ENCODE measurements around the gene CCDC6.
A peak's percentile ranks its signal among the peaks of the same experiment; 100 is the strongest.

Gene CCDC6

DNA sequence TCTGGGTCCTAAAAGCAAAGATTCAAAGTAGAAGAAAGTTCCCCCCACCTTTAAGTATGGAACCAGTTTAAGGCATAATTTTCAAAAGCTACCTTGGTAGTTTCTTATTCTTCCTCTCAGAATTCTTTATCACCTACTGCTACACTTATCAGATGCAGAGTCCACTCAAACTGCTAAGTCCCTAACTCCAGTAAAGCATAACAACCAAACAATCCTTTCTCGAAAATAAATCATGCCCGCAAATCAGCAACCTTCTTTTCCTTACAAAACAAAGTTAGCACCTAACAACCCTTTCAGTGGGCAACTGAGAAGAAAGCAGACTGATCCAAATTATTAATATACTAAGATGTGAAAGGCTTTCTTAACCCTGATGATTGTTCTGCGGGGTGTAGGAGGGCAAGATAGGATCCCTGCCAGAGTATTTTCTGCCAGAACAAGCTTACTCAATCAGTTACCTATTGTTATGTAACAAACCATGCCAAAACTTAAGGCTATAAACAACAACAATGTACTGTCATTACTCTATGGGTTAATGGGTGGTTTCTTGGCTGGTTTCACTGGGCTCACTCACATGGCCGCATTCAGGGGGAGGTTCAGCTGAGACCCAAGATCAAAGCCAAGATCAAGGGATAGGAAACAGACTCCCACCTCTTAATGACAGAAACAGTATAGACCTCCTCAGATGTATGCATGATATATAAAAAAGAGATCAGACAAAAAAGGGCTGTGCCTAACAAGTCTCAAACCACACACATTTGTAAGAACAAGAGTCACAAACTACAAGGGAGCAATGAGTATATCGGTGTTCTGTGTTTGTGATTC lies 42.0 kb downstream of the CCDC6 start:
- in situ Hi-C loops (cut with MboI; ENCODE audit: low pct_unique_long_range_greater_than_20kb, low sequenced_read_pairs) = no loop called here
- DNase-seq = no peak

DNA sequence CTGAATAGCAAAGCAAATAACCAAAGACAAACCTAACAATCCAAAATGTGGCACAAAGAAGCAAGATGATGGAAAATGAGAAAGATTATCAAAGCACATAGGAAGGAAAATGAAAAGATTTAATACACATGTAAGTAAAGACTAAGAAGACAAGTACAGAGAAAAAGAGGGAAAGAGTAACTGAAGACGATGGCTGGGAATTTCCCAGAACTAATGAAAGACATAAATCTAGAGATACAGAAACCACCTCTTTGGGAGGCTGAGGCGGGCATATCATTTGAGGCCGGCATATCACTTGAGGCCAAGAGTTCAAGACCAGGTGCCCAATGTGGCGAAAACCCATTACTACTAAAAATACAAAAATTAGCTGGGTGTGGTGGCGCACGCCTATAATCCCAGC lies 46.8 kb downstream of the CCDC6 start:
- in situ Hi-C loops (cut with MboI; ENCODE audit: low pct_unique_long_range_greater_than_20kb, low sequenced_read_pairs) = no loop called here
- DNase-seq = no peak

DNA sequence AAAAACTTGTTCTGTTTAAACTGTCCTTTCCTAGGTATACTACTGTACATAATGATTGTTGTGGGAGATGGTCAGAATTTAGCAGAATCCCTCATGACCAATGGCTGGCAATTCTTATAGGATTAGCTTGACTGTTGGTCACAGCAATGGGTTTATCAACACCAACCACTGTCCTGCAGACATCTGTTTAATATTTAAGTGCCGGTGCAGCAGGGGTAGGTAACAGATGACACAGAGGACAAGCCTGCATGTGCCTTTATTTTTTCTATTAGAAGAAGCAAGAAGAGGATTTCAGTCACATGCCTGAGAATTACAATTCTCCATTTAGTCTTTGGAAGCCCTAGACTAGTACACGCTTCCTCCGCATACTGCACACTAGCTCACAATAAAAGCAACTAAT lies 48.4 kb downstream of the CCDC6 start:
- DNase-seq = no peak
- in situ Hi-C loops (cut with MboI; ENCODE audit: low pct_unique_long_range_greater_than_20kb, low sequenced_read_pairs) = no loop called here

DNA sequence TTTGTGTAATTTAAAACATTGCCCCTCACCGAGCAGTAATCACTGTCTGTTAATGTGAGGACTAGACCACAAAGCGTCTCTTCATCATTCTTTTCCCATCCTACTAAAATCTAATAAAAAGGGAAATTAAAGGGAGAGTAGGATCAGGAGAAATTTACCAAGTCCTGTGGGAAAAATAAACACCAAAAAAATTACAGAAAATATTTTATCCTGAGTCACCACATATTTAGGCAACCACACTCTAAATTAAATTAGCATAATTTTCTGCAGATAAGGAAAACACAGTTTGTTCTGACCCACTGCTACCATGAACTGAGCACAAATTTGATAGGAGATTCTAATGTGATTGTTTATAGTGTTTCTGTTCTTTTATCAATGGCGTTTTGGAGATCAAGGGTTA lies 49.3 kb downstream of the CCDC6 start:
- in situ Hi-C loops (cut with MboI; ENCODE audit: low pct_unique_long_range_greater_than_20kb, low sequenced_read_pairs) = no loop called here
- no peak for DNase-seq

DNA sequence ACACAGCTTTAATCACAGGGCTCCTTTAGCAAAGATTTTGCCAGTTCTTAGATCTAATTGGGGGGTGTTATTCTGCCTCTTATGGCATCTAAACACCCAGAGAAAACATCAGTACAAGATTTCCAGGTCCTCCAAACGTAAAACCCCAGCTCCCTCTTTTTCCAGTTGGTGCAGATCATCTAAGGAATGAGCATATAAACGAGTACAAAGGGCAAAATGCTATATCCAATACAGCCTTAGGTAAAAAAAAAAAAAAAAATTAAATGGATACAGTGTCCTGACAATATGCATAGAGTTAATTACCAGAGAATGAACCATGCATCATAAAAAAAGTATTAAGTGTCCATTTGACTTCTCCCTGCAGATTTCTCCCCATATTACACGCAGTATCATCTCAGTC lies 50.3 kb downstream of the CCDC6 start:
- in situ Hi-C loops (cut with MboI; ENCODE audit: low pct_unique_long_range_greater_than_20kb, low sequenced_read_pairs) = no loop called here
- no peak for DNase-seq

DNA sequence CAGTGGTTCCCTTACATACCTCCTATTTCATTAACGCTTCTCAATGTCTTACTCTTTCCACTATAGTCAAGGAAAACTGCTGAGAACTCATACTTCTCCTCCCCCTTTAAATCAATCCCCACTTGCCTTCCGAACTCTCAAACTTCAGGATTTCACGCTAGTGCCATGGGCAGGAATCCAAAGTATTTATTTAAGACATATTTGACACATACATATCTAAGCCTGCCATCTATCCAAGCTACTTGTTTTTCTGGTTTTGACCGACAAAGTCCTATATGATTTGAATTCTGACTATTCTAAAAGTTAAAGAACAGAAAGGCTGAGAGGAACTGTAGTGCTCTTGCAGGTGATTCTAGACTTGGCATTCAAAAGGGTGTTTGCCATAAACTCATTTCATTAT lies 51.8 kb downstream of the CCDC6 start:
- no peak for DNase-seq
- in situ Hi-C loops (cut with MboI; ENCODE audit: low pct_unique_long_range_greater_than_20kb, low sequenced_read_pairs) = no loop called here

DNA sequence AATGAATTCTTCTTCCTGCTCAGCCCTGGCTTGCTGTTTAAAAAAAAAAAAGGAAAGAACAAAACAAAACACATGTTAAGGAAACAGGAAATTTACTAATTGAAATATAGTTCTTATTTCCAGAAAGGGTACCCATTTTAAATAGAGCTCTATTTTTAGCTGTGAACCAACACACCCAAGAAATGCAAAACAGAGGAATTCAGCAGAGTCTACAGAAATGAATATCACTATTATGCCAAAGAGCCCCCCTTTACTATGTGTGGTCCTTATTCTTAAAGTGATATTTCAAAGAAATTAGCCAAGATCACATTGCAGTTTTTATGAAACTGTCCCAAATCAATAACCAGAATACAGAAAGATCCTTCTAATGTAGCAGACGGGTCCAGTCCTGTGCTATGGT lies 53.7 kb downstream of the CCDC6 start:
- in situ Hi-C loops (cut with MboI; ENCODE audit: low pct_unique_long_range_greater_than_20kb, low sequenced_read_pairs) = no loop called here
- no peak for DNase-seq

DNA sequence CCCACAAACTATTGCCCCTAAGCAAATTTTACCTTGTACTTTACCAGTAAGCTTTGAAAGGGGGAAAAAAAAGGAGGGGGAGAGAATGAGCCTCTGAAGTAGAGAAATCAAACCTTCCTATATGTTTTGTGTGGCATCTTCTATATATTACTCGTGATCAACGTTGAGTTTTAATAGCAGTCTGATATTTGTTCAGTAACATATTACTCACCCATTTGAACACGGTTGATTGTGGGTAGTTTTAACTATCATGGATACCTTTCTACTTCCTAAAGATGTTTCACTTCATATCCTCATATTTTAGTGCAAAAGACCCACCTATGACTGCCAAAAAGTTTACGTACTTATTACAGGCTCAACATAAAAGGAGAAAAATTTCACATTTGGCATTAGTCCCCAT lies 54.5 kb downstream of the CCDC6 start:
- in situ Hi-C loops (cut with MboI; ENCODE audit: low pct_unique_long_range_greater_than_20kb, low sequenced_read_pairs) = no loop called here
- no peak for DNase-seq

DNA sequence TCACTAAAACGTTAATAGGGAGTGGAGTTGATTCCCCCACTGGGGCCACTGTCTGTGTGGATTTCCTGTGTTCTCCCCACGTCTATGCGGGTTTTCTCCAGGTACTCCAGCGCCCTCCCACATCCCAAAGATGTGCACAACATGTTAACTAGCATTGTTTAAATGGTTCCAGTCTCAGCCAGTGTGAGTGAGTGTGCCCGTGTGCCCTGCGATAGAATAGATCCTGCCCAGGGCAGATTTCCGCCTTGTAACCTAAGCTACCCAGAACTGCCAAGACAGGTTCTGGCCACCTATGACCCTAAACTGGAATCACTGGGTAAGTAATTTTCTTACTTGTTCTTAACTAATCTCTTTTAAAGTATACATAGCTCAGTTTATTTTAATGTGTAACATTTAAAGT lies 58.5 kb downstream of the CCDC6 start:
- in situ Hi-C loops (cut with MboI; ENCODE audit: low pct_unique_long_range_greater_than_20kb, low sequenced_read_pairs) = no loop called here
- DNase-seq = no peak

DNA sequence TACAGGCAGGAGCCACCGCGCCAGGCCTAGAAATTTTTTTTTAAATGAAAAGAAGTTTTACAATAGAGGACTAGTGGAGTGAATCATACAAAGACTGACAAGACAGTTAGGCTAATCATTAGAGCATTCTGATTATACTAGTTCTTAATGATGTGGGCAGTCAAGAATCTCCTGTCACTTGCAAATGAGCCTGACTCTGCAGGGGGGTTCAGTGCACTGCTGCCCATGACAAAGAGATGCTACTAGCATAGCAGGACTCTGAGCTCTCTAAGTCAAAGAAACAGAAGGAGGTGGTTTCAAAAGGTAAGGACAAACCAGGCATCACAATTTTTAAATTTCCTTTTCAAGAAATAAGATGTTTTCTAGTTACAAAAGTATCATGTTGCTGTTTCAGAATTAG lies 59.0 kb downstream of the CCDC6 start:
- no peak for DNase-seq
- in situ Hi-C loops (cut with MboI; ENCODE audit: low pct_unique_long_range_greater_than_20kb, low sequenced_read_pairs) = no loop called here

DNA sequence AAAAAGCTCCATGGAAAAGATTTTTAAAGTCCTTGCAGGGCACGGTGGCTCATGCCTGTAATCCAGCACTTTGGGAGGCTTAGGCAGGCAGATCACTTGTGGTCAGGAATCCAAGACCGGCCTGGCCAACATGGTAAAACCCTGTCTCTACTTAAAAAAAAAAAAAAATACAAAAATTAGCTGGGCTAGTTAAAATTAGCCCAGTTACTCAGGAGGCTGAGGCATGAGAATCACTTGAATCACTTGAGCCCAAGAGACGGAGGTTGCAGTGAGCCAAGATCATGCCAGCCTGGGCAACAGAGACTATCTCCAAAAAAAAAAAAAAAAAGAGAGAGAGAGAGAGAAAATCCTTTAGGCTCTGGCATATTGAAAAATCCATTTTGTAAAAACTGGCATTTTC lies 61.9 kb downstream of the CCDC6 start:
- in situ Hi-C loops (cut with MboI; ENCODE audit: low pct_unique_long_range_greater_than_20kb, low sequenced_read_pairs) = no loop called here

DNA sequence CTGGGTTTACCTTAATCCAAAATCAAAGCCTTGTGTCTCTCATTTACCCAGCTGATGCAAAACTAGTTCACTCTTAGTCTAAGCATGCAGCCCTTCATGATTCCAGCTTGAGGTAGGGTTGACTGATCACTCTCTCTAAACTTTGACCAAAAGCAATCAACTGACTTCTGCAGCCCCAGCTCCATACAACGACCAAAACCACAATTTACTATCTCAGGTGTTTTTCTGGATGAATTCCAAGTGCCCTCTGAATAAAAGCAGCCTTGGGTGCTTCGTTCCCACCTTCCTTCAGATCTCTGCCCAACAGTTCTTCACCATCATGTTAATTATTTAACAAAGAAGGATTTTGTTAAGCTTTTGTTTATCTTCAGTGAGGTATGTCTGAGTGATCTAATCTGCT lies 62.6 kb downstream of the CCDC6 start:
- in situ Hi-C loops (cut with MboI; ENCODE audit: low pct_unique_long_range_greater_than_20kb, low sequenced_read_pairs) = no loop called here
- no peak for DNase-seq

More for the DNA sequence above, 61.9 kb downstream of the CCDC6 start:
- no peak for DNase-seq

DNA sequence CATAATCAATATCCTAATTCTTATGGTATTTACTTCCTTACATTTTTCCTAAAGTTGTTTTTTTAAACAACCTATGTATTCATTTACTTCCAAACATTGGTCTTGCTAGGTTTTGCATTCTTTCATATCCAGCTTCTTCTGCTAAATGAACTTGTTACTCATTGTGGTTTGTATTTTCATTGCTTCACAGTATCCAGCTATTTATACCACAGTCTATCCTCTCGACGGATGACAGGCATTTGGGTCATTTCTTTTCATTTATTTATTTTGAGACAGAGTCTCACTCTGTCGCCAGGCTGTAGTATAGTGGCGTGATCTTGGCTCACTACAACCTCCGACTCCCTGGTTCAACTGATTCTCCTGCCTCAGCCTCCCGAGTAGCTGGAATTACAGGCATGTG lies 66.8 kb downstream of the CCDC6 start:
- in situ Hi-C loops (cut with MboI; ENCODE audit: low pct_unique_long_range_greater_than_20kb, low sequenced_read_pairs) = no loop called here

DNA sequence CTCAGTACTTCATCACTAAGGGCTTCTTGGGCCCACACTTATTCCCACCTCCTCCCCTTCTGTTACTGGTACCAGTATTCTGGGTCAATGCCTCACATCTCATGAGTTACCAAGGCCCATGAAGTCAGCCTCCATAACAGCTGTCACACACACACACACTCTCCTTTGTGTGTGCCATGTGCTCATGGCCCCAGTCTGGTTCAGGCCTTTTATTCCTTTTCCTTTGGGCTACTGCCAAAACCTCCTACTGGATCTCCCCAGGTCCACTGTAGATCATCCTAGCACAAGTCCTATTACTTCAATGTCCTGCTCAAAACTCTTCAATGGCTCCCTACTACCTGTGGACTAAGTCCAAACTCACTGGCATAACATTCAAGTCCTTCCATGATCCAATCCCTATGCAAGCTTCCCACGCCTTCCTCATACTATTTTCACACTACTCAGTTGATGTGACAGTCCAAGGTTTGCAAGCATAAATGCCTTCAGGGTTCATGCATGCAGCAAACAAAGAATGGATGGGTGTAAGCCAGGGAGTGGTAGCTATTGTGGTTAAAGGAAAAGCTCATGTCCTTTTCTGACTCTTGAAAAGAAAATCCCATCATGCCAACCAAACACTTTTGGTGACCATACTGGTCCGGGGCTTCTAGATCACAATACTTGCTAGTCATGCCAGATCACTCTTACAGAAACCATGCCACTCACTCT lies 68.1 kb downstream of the CCDC6 start:
- DNase-seq = no peak
- in situ Hi-C loops (cut with MboI; ENCODE audit: low pct_unique_long_range_greater_than_20kb, low sequenced_read_pairs) = no loop called here

More for the DNA sequence above, 66.8 kb downstream of the CCDC6 start:
- DNase-seq = no peak

DNA sequence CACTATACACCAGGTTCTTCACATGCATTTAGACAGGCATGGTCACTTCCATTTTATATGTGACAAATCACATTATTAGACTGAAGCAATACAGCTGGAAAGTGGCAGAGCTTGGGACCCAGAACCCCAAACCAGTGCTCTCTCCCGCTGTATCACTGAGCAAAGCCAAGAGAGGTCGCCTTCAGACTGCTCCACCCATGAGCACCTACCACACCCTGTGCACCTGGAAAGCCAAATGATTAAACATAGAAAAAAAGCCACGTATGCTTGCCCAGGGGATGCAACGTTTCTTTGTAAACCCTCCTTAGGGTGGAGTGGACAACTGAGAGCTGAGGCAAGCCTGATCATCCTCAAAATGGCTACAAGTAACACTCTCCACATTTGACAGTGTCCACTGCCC lies 72.5 kb downstream of the CCDC6 start:
- in situ Hi-C loops (cut with MboI; ENCODE audit: low pct_unique_long_range_greater_than_20kb, low sequenced_read_pairs) = no loop called here
- DNase-seq = no peak

DNA sequence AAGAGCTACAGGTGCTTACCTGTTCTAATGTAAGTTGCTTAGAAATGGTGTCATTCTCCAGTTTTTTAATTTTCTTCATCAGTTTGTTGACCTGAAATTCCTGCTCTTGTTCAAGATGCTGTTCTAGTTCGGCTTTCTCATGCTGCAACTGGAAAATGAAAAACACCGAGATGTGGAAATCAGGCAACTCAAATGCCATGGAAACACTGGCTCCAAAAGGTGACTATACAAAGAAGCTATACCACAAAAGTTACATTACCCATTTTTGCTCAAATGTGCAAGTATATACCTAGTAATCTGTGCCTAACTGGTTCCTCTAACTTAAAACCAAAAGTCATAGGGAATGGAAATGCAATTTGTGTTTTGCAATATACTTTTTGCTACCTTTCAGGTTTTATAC lies 73.8 kb downstream of the CCDC6 start:
- no peak for DNase-seq
- in situ Hi-C loops (cut with MboI; ENCODE audit: low pct_unique_long_range_greater_than_20kb, low sequenced_read_pairs) = no loop called here

DNA sequence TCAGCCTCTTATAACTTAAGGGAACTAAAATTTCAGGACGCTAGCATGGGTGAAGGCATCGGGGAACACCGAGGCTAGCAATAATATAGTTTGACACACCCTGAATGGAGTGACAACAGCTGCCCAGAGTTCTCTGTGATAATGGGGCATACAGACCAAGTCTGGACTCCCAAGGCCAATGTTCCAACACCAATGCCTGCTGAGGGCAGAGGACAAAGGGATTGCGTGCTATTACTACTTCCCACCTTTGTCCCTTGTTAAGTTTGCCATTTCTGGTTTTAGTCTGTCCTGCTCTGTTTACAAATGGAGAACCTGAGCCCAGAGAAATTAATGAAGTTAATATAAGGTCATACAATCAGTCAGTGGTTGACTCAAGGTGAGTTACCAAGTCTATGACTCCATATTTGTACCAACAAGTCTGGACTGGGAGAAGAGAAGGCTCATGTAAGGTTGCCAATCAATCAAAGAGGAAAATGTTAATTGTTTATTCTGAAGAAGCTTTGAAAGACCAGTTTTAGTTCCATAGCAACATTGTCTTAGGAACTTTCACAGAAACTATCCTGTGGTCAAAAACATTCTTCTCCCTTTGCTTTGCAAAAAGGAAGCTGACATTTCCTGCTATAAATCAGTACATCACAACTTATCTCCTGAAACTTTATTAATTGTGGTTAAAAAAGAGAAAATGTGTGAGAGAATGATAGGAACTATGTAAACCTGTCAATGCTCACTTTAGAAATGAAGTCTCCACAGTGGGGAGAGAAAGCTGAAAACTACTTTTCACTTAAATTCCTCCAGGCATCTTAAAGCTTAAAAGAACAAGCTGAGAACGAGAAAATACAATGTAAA lies 74.5 kb downstream of the CCDC6 start:
- peak; percentile 78 for DNase-seq
- in situ Hi-C loops (cut with MboI; ENCODE audit: low pct_unique_long_range_greater_than_20kb, low sequenced_read_pairs) = no loop called here

DNA sequence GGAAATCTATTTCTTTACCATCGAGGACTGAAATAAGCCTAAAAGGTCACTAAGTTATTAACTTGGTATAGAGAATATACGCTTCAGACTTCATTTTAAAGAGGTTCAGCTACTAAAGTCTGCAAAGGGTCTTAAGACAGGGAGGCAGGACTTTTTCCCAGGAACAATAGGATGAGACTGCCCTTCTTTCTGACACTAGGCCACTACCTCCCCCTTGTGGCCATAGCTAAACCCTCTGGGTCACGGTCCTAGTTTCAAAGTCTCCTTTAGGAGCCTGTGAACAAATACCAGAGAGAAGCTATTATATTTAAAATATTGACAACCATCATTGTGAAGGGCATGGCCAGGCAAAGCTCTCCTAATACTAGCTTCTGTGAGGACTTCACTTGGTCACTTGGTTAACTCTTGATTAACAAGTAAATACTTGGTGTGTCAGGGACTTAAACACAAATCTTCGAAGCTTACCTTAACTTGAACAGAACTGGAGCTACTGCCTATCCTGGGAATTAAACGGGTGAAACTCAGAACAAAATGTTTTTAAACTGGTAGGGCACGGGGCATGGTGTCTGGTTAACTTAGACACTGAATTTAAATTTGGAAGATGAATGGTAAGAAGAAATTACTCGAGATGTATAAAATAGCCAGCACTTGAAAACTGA lies 75.6 kb downstream of the CCDC6 start:
- in situ Hi-C loops (cut with MboI; ENCODE audit: low pct_unique_long_range_greater_than_20kb, low sequenced_read_pairs) = no loop called here
- DNase-seq = peak; percentile 69

DNA sequence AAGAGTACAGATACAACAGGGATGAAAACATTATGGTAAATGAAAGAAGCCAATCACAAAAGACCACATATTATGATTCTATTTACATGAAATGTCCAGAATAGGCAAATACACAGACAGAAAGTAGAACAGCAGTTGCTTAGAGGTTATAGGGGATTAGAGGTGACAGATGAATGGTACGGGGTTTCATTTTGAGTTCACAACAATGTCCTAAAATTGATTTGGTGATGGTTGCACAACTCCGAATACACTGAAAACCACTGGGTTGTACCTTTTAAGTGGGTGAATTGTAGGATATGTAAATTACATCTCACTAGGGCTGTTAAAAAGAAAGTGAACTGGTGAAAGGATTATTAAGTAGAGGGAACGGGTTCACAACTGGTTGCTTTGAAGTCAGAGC lies 76.8 kb downstream of the CCDC6 start:
- in situ Hi-C loops (cut with MboI; ENCODE audit: low pct_unique_long_range_greater_than_20kb, low sequenced_read_pairs) = no loop called here
- no peak for DNase-seq

All from KBM-7 (cell line).